CD4-positive, alpha-beta T cell treated with Interleukin-4 for 4 hours (primary cell): Measurements from ENCODE around the gene TMCC1.
"Not testable (repeated sequence)": the region's sequence is repeated elsewhere in the genome, so short reads cannot be mapped to it uniquely, and the experiment has no call there.

Experiments
- DNase-seq: peaks from one replicate; pipeline ENCODE4 v3.0.0-alpha.2; 2020

TMCC1 gene

DNA sequence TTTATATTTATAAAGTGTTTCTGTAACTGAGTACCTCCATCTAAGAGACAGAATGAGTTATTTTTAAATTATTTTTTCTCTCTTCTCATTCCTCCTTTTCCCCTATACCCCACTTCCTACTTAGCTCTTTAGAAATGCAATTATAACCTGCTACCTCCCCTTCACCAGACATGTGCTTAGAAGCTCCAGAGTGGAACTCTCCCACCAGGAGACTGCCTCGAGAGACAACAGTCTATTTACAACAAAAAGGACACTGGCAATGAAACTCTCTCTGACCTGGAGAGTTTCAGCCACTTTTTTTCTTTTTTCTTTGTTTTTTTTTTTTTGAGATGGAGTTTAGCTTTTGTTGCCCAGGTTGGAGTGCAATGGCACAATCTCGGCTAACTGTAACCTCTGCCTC lies 177.7 kb downstream of the TMCC1 start:
- DNase-seq, result no peak

DNA sequence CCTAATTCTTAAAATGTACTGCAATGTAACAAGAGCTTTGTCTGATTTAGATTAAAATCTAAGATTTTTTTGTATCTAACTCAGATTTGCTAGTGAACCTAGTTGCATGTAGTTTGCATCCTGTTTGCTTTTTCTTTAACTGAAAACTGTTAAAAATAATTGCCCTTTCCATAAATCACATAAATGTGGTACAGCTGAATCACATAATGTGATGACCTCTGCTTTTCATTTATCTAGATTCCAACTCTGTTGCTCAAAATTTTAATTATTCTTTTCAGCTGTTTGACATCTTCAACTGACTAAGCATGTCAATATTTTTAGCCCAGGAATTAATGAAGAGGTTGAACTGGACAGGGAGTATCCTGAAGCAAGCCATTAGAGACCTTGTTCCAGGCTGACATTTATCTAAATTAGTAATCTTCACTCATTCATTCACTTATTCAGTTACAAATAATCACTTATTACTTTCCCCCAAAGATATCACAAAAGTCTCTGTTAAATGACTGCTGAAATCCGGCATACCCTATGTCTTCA lies 185.1 kb downstream of the TMCC1 start:
- DNase-seq, result no peak

DNA sequence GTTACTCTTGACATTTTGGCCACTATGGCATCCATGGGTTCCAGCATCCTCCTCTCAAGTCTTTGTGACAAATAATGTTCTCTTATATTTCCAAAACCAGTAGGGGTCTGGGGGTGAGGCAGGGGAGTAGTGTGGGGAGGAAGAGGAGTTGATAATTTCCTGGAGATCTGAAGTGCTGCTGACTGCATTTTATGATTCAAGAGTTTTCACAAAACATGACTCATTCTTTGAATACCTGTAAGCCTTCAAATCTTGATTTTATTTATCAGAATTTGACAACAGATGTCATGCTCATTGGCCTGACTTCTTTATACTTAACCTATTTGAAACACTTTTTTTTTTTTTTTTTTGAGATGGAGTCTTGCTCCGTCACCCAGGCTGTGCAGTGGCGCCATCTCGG lies 188.2 kb downstream of the TMCC1 start:
- no peak for DNase-seq

DNA sequence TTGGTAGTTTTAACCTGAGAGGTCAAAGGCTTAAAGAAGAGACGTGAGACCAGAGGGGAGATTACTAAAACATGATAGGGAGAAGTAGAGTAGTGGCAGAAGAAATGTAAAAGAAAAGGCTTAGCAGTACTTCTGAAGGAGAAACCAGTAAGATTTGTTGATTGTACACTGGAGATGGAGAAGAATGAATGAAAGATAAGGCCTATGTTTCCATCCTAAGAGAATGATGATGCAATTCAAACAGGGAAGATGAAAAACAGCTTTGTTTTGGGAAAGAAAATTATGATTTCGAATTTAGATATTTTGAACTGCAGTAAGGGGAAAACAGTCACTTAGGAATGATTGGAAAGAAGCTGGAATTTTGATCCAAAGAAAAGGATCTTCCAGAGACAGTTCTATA lies 189.6 kb downstream of the TMCC1 start:
- DNase-seq, result no peak

DNA sequence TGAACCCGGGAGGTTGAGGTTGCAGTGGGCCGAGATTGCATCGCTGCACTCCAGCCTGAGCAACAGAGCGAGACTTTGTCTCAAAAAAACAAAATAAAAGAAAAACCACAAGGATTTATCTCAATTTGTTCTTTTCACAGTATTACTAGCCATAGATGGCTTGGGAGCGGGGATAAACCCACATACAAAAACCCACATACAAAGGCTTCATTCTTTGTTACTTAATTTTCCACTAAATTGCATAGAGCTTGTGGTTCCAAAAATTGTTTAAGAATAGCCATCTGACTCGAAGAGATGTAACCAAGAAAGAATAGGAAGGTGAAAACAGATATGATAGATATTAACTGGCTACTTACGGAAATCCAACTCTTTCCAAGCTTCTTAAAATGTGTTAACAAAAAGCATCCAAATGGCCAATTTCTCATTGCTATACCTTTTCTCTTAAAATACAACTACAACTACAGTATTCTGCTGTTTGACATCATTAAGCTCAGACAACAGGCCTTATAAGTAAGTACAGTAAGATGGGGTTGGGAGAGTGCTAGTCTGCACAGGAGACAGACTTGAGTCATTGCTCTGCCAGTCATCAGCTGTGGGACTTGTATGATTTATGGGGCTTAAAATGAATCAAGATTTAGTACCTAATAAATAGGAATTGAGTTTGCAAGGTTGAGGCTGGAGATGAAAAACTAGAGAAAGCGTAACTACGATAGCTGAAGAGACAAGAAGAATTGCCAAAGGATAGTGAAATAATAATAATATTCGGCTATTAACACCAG lies 190.4 kb downstream of the TMCC1 start:
- no peak for DNase-seq

DNA sequence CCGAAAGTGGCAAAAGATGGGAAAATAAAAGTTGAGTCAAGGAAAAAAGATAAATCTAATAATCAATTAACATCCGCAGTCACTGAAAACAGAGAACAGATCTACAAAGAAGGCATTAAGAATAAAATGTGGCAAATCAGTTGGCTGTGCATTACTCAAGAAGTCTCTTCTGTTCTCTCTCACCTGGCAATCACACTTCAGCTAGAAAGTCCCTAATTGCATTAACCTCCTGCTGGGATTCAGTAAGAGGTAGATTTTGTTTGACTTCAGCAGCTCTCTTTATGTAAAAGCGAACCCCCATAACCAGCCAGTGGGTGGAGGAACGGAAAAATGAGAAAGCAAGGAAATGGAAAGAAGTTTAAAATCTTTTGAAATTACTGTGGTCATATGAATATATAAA lies 192.3 kb downstream of the TMCC1 start:
- no peak for DNase-seq

DNA sequence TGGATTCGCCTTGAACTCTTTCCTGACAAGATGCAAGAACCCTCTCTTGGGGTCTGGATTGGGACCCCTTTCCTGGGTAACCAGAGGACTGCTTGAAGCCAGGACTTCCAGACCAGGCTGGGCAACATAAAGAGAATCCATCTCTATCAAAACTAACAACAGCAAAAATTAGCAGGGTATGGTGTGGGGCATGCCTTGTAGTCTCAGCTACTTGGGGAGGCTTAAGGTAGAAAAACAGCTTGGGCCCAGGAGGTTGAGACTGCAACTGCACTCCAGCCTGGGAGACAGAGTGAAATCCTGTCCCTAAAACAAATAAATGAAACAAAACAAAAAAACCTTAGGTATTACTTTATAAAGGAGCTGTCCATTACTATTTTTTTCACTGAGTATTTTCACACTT lies 193.9 kb downstream of the TMCC1 start:
- DNase-seq, result no peak

DNA sequence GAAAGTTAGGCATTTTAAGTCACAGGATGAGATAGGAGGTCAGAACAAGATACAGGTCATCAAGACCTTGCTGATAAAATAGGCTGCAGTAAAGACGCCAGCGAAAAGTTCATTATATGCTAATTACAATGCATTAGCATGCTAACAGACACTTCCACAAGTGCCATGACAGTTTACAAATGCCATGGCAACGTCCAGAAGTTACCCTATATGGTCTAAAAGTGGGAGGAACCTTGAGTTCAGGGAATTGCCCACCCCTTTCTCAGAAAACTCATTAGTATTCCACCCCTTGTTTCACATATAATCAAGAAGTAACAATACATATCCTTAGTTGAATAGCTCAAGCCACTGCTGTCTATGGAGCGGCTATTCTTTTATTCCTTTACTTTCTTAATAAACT lies 194.3 kb downstream of the TMCC1 start:
- DNase-seq, result no peak

DNA sequence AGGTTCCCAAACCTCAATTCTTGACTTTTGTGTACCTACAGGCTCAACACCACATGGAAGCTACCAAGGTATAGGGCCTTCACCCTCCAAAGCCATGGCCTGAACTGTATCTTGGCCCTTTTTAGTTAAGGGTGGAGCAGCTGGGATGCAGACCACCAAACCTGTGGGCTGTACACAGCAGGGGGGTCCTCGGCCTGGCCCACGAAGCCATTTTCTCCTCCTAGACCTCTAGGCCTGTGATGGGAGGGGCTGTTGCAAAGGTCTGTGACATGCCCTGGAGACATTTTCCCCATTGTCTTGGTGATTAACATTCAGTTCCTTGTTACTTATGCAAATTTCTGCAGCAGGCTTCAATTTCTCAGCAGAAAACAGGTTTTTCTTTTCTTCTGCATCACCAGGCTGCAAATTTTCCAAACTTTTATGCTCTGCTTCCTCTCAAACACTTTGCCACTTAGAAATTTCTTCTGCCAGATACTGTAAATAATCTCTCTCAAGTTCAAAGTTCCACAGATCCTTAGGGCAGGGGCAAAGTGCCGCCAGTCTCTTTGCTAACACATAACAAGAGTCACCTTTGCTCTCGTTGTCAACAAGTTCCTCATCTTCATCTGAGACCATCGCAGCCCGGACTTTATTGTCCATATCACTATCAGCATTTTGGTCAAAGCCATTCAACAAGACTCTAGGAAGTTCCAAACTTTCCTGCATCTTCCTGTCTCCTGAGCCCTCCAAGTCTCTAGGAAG lies 196.1 kb downstream of the TMCC1 start:
- DNase-seq, result no peak

DNA sequence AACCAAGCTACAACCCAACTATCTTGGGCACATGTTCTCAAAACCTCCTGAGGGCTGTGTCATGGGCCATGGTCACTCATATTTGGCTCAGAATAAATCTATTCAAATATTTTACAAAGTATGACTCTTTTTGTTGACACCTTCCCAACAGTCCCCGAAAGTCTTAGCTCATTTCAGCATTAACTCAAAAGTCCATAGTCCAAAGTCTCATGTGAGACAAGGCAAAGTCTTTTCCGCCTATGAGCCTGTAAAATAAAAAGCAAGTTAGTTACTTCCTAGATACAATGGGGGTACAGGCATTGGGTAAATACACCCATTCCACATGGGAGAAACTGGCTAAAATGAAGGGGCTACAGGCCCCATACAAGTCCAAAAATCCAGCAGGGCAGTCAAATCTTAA lies 197.1 kb downstream of the TMCC1 start:
- DNase-seq, result not testable (repeated sequence)

DNA sequence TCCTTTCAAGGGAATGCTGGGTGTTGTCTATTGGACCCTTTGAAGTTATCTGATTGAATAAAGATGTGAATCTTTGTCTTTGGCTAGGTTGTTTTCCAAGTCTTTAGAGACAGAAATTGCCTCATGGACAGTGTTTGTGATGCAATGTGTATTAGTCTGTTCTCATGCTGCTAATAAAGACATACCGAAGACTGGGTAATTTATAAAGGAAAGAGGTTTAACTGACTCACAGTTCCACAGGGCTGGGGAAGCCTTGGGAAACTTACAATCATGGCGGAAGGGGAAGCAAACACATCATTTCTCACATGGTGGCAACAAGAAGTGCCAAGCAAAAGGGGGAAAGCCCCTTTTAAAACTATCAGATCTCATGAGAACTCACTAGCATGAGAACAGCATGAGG lies 198.3 kb downstream of the TMCC1 start:
- no peak for DNase-seq

DNA sequence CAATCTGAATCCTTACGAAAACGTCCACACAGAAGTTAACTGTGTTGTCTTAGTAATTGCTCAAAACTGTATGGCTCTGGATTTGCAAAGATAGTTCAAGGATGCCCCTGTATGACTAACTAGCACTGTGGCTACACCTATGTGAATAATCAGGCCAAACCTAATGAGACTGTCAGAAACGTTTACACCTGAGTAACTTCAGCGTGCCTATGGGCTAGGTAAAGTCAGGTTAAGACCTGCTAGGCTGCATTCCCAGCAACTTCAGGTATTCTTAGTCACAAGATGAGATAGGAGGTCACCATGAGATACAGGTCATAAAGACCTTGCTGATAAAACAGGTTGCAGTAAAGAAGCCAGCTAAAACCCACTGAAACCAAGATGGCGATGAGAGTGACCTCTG lies 199.3 kb downstream of the TMCC1 start:
- DNase-seq, result no peak

DNA sequence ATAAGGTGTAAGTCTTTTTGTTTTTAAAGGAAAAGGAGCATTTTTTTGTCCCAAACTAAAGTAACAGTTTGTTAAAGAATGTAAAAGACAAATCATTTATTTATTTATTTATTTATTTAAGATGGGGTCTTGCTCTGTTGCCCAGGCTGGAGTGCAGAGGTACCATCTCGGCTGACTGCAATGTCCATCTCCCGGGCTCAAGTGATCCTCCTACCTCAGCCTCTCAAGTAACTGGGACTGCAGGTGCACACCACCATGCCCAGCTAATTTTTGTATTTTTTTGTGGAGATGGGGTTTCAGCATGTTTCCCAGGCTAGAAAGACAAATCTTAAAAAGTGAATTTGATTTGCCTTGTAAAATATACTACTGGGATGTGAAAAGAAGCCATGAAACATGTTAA lies 200.8 kb downstream of the TMCC1 start:
- DNase-seq, result no peak

DNA sequence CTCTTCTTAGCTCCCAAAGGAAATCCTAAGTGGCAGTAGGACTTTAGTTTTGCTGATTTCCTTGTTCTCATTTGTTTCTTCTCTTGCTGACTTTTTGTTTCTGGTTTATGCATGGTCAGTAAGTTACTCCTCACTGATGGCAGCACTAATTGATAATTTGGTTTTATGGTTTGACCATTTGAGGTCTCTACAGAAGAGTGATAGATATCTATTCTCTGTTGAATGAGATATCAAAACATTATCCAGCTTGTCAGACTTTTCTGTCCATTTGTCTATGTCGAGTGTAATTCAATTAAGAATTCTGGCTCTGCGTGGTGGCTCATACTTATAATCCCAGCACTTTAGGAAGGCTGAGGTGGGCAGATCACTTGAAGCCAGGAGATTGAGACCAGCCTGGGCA lies 202.5 kb downstream of the TMCC1 start:
- no peak for DNase-seq

DNA sequence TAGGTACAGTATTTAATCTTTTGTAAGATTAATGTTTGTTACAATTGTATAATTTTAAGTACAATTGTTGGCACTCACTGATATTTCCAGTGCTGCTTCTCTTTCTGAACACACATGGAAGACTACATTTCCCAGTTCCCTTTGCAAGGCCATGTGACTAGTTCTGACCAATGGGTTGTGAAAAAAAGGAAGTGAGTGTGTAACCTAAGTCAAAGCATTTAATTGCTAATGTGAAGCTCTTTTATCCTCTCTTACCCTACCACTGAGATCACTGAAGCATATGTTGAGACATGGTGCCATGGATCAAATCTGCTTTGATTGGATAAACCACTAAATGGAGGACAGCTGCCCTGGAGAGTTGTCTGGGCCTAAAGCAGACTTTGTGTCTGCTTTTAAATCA lies 203.1 kb downstream of the TMCC1 start:
- peak; percentile 79 for DNase-seq

DNA sequence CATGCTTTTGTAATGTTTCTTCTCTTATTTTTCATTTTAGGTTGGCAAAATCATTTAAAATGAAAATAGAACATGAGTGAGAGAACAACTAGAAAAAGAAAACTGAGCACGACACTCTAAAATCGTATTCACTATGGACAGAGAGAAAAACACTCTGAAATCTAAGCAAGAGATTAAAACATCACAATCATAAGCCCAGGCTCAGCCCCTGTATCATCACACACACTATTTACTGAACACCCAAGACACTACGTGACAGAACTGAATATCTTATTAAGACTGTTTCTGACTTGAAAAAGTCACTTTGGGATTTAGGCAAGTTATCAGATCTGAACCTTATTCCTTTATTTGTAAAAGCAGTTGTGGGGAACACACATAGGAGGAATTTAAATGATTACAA lies 204.5 kb downstream of the TMCC1 start:
- DNase-seq, result no peak

DNA sequence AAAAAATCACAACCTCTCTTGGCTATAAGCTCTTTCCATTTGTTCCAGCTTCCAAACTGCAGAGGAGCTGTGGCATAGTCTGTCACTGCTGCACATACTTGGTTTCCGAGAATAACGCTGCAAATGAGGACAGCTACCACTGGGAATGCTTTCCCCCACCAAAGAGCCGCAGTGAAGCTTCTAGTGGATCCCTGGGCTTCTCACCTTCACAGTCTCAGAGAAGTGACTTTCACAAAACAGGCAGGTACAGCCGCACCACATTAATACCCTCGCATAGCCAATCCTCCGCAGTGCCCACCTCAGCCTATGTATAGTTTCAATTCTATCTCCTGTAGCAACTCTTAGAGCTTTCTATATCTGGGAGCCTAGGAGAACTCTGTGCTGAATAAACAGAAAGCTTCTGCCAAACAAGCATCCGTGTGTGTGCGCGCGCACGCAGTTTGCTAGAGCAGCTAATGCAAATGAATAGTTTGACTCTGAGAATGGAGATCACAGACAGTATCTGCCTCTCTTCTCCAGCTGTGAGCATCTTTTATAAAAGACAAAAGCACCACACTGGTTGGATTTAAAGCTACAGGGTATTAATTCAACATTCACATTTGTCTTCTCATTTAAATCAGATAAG lies 205.1 kb downstream of the TMCC1 start:
- no peak for DNase-seq

DNA sequence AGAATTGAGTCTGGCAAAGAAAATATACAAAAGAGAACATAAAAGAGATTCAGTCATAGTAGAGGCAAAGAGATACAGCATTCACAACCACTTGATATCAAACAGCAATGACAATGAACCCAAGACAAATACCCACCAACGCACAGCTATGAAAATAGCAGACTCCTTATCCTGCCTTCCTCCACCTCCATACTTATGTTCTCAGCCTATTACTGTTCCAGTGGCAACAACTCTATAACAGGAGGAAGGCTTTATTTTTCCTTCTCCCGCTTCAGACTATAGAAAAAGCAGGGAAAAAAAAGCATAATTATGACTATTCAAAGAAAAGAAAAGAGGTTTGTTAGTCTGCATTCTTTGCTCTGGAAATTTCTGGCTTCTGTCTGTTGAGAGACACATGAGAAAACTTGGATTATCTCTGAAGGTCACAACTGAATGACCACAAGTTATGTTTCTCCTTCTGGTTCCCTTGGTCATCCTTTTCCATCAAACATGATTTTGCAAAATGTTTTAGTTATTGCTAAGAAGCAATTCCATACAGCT lies 205.9 kb downstream of the TMCC1 start:
- DNase-seq, result no peak

DNA sequence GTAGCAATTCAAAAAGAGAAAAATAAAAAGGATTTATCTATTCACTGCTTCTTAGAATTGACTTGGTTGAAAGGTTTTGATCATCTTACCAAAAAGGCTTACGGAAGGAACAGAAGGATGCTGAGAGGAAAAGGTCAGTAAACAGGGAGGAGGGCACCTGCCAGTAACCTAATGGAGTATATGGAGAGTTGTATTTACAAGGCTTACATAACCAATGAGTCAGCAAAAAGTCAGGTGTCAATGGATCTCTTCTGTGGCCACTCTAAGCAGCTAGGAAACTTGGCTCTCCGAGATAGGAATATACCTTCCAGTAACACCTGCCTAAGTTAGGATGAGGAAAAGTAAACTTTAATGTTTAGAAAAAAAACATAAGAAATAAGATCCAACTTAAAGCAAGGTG lies 206.6 kb downstream of the TMCC1 start:
- DNase-seq, result no peak

DNA sequence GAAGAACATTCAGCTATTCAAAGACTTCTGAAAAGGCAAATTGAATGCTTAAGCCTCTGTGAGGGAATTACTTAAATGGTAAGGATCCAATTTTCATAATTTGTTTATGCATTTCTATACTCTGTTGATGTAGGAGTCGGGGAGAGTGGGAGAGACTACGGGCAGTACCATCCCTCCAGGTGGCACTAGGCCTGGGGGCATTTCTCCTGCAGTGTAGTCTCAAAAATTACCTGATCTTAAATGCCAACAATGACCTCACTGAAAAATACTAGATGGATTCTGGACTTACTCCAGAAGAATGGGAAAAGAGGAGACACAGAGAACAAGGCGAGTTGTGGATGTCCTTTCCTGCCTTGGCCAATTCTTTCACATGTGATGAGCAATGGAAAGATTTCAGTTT lies 209.2 kb downstream of the TMCC1 start:
- DNase-seq, result no peak

DNA sequence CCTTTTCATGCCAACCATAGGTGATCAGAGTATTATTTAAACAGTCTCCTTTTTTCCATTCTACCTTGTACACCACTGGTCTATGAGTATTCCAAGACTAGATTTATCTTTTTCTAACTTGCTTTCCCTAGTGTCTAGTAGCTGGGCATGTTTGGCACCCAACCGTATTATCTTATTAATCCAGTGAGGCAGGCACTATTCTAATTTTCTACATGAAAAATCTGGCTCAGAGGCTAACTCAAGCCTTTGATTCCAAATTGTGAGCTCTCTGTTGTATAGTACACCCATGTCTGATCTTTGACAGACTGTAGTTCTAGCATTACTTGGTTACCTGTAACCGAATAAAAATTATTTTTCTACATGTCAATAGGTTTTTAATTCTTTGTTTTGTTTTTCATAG lies 210.3 kb downstream of the TMCC1 start:
- no peak for DNase-seq

DNA sequence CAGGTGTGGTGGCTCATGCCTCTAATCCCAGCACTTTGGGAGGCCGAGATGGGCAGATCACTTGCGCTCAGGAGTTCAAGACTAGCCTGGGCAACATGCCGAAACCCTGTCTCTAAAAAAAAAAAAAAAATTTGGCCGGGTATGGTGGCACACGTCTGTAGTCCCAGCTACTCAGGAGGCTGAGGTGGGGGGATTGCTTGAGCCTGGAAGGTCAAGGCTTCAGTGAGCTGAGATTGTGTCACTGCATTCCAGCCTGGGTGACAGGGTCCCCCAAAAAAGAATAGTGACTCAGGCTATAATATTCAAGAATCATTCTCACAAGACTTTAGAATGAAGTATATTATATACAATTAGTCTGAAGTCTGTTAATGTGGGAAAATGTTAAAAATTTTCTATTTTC lies 216.5 kb downstream of the TMCC1 start:
- DNase-seq, result no peak

DNA sequence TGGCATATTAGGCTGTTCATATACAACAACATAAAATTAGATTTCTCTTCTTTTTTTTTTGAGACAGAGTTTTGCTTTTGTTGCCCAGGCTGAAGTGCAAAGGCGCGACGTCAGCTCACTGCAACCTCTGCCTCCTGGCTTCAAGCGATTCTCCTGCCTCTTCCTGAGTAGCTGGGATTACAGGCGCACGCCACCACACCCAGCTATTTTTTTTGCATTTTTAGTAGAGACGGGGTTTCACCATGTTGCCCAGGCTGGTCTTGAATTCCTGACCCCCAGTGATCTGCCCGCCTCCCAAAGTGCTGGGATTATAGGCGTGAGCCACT lies 218.8 kb downstream of the TMCC1 start:
- not testable (repeated sequence) for DNase-seq
